ENCODE measurements around the gene DPYD. TPM values are rescaled to one million over a fixed set of nuclear protein-coding genes. Genes with fewer than 3 reads are reported as not detected.

DPYD gene
- polyA plus RNA-seq, 1 of the 3 experiments (the other 2 are of a cell fraction) = 23.0 TPM

DNA sequence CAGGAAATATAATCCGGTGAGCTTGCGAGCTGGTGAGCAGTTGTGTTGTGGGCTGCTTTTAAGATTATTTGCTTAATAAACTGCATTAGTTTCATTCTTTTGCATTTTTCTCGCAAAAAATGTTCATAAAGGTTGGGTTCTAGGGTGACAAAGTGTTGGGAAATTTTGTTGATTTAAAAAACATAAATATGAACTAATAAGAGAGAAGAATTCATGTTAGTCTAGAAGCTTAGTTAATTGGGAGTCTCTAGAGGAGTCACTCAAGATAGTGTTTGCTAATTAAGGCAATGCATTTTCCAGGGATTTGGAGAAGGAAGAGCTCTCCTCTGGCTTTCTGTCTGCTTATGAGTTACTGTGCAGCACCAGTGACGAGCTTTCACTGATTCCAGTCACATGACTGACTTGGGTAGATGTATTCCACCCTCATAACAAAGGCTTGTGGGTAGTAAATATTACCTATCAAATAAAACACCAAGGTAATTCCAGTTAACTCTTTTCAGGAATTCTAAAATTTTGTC is 782.3 kb downstream of the DPYD start:
- POLR2A ChIA-PET = no interaction called here
- Histone ChIP-seq H3F3A (replicated peaks; ENCODE audit: insufficient read depth) (no peaks in the 10 kb centered on the region), H3K4me3 (ENCODE audit: low read depth in 2 of 2, low read length in 1 of 2) (no peak overlapping the region), H3K9me3 (no peaks in the 10 kb centered on the region), H4K20me1 (ENCODE audit: insufficient read depth) (no peaks in the 10 kb centered on the region), H3K9me2 (no peaks in the 10 kb centered on the region), H3K4me2 (no peak overlapping the region), H3K27me3 (ENCODE audit: insufficient read depth) (no peaks in the 10 kb centered on the region), H3K4me1 (ENCODE audit: control insufficient read depth in 1 of 2, insufficient read depth in 2 of 2, low read depth in 1 of 2, low read length in 1 of 2) (peaks cover 8% of the 10 kb centered on the region in 2 experiments; a peak in 3 of 4 replicates), H3K27ac (ENCODE audit: low read depth in 2 of 2, low read length in 1 of 2) (peak overlapping the region; percentile 12 to 77; a peak in 3 of 4 replicates), H2AFZ (ENCODE audit: low read depth) (no peak overlapping the region), H3K36me3 (replicated peaks in 1 of 2; ENCODE audit: control insufficient read depth in 1 of 2, insufficient read depth in 2 of 2, low read length in 1 of 2) (peaks cover 0 to 4% of the 10 kb centered on the region in 2 experiments), H3K9ac (no peak overlapping the region), H3K79me2 (ENCODE audit: insufficient read depth) (no peaks in the 10 kb centered on the region)
- CTCF ChIA-PET = interaction anchor here (0.8 to 2.4 kb wide), 23 partner anchors 11 to 912 kb away, joined by 3 to 38 read pairs (median 4); no protein-coding TSS in a partner anchor
- no peak for TF ChIP-seq SIN3A (IDR thresholded peaks at IDR 0.05; ENCODE audit: borderline replicate concordance, low read depth, low read length)
- no peak for TF ChIP-seq GATA2 (CRISPR knock-in tag; IDR thresholded peaks at IDR 0.05)
- 0 out of 2 replicates have a peak, but pooled peaks have one; percentile 23 for TF ChIP-seq MEF2A (IDR thresholded peaks at IDR 0.05; ENCODE audit: borderline replicate concordance, low read depth)
- TF ChIP-seq TCF12 (IDR thresholded peaks at IDR 0.05) = 0 out of 2 replicates have a peak, but pooled peaks have one; percentile 21
- no peak; the same call in 1 of the 2 replicates for TF ChIP-seq FOSL2 (IDR thresholded peaks at IDR 0.05; ENCODE audit: borderline replicate concordance, low read depth)
- TF ChIP-seq, protein P1, sequence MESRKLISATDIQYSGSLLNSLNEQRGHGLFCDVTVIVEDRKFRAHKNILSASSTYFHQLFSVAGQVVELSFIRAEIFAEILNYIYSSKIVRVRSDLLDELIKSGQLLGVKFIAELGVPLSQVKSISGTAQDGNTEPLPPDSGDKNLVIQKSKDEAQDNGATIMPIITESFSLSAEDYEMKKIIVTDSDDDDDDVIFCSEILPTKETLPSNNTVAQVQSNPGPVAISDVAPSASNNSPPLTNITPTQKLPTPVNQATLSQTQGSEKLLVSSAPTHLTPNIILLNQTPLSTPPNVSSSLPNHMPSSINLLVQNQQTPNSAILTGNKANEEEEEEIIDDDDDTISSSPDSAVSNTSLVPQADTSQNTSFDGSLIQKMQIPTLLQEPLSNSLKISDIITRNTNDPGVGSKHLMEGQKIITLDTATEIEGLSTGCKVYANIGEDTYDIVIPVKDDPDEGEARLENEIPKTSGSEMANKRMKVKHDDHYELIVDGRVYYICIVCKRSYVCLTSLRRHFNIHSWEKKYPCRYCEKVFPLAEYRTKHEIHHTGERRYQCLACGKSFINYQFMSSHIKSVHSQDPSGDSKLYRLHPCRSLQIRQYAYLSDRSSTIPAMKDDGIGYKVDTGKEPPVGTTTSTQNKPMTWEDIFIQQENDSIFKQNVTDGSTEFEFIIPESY (IDR thresholded peaks at IDR 0.05; ENCODE audit: borderline replicate concordance, low read depth) = no peak
- TF ChIP-seq FOXJ3 (CRISPR knock-in tag; IDR thresholded peaks at IDR 0.05) = no peak
- TF ChIP-seq, protein P2, sequence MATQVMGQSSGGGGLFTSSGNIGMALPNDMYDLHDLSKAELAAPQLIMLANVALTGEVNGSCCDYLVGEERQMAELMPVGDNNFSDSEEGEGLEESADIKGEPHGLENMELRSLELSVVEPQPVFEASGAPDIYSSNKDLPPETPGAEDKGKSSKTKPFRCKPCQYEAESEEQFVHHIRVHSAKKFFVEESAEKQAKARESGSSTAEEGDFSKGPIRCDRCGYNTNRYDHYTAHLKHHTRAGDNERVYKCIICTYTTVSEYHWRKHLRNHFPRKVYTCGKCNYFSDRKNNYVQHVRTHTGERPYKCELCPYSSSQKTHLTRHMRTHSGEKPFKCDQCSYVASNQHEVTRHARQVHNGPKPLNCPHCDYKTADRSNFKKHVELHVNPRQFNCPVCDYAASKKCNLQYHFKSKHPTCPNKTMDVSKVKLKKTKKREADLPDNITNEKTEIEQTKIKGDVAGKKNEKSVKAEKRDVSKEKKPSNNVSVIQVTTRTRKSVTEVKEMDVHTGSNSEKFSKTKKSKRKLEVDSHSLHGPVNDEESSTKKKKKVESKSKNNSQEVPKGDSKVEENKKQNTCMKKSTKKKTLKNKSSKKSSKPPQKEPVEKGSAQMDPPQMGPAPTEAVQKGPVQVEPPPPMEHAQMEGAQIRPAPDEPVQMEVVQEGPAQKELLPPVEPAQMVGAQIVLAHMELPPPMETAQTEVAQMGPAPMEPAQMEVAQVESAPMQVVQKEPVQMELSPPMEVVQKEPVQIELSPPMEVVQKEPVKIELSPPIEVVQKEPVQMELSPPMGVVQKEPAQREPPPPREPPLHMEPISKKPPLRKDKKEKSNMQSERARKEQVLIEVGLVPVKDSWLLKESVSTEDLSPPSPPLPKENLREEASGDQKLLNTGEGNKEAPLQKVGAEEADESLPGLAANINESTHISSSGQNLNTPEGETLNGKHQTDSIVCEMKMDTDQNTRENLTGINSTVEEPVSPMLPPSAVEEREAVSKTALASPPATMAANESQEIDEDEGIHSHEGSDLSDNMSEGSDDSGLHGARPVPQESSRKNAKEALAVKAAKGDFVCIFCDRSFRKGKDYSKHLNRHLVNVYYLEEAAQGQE (IDR thresholded peaks at IDR 0.05; ENCODE audit: low read depth, low read length) = no peak
- TF ChIP-seq, protein P3, sequence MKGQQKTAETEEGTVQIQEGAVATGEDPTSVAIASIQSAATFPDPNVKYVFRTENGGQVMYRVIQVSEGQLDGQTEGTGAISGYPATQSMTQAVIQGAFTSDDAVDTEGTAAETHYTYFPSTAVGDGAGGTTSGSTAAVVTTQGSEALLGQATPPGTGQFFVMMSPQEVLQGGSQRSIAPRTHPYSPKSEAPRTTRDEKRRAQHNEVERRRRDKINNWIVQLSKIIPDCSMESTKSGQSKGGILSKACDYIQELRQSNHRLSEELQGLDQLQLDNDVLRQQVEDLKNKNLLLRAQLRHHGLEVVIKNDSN (IDR thresholded peaks at IDR 0.05; ENCODE audit: borderline replicate concordance, low read depth) = peak; percentile 38; the same call in 1 of the 2 replicates
- no peak for DNase-seq
- 46% methylated on average over 4 of the region's 4 CpGs for WGBS (ENCODE audit: low lambda C conversion rate)
